ENCODE measurements around the gene GNAQ. TPM values are rescaled to one million over a fixed set of nuclear protein-coding genes. Genes with fewer than 3 reads are reported as not detected.

Gene GNAQ
- total and polyA plus RNA-seq, 4 donors = 6.8 to 19.6 (median 12.6) TPM

- TF ChIP-seq REST (IDR thresholded peaks at IDR 0.05) (no peak), TAF1 (conservative IDR thresholded peaks at IDR 0.05) (no peak), HNF4G (IDR thresholded peaks at IDR 0.05) (no peak)
Measured at GRCh38 chr9:77753180-77753579, 278.4 kb downstream of the GNAQ start (continued).

GRCh38 chr9:77752554-77752953 is 279.1 kb downstream of the GNAQ start:
- Histone ChIP-seq H3K27me3 (ENCODE audit: control insufficient read depth in 4 of 4, insufficient read depth in 4 of 4, low read length in 3 of 4) (no peaks in the 10 kb centered on the region), H3K9me3 (ENCODE audit: control insufficient read depth in 4 of 4, low read length in 3 of 4) (no peaks in the 10 kb centered on the region), H3K27ac (ENCODE audit: low read depth in 1 of 2, low read length in 2 of 2) (no peak overlapping the region), H3K36me3 (ENCODE audit: control insufficient read depth in 4 of 4, insufficient read depth in 3 of 4, low read depth in 1 of 4, low read length in 3 of 4) (peaks cover 0 to 3% (median 0%) of the 10 kb centered on the region in 4 donors), H3K4me3 (ENCODE audit: low read depth in 1 of 3, low read length in 3 of 3) (no peak overlapping the region), H3K9ac (ENCODE audit: low read depth in 1 of 2, low read length in 2 of 2) (no peak overlapping the region), H3K4me1 (ENCODE audit: control insufficient read depth in 4 of 4, insufficient read depth in 4 of 4, low read length in 3 of 4) (no peaks in the 10 kb centered on the region)
- WGBS = 79% methylated on average over 1 of the region's 1 CpG
- DNase-seq (ENCODE audit: low spot score) = no peak
- no peak for TF ChIP-seq JUND (IDR thresholded peaks at IDR 0.05)
- TF ChIP-seq MAX (IDR thresholded peaks at IDR 0.05) = no peak
- no peak for TF ChIP-seq HNF4G (IDR thresholded peaks at IDR 0.05)
- TF ChIP-seq RAD21 (IDR thresholded peaks at IDR 0.05) = no peak
- no peak for TF ChIP-seq CTCF (IDR thresholded peaks at IDR 0.05; ENCODE audit: low read depth, low read length, missing input control)
- no peak for TF ChIP-seq RXRA (IDR thresholded peaks at IDR 0.05)
- TF ChIP-seq REST (IDR thresholded peaks at IDR 0.05) = no peak
- TF ChIP-seq ZBTB33 (IDR thresholded peaks at IDR 0.05) = no peak
- no peak for TF ChIP-seq ATF3 (IDR thresholded peaks at IDR 0.05)
- no peak for TF ChIP-seq FOXA1 (IDR thresholded peaks at IDR 0.05)
- TF ChIP-seq TAF1 (conservative IDR thresholded peaks at IDR 0.05) = no peak
- no peak for TF ChIP-seq GABPA (IDR thresholded peaks at IDR 0.05 in 1 of 2, conservative IDR thresholded peaks at IDR 0.05 in 1 of 2)
- TF ChIP-seq NR2F2 (IDR thresholded peaks at IDR 0.05) = no peak
- TF ChIP-seq SP1 (IDR thresholded peaks at IDR 0.05) = no peak
- no peak for TF ChIP-seq FOXA2 (IDR thresholded peaks at IDR 0.05)
- no peak for TF ChIP-seq HNF4A (conservative IDR thresholded peaks at IDR 0.05)
- TF ChIP-seq YY1 (IDR thresholded peaks at IDR 0.05) = no peak
